RWPE2 (cell line): ENCODE results near the gene UBE3D.

Experiments used
- ATAC-seq: fragments of 200-7000 bp; cut with Tn5 transposase; 3 replicates; pipeline ENCODE4 v1.9.1; 2021; ENCODE audit warnings: low read depth
- DNase-seq: peaks from one replicate; pipeline ENCODE4 v3.0.0-alpha.2; 2020; ENCODE audit warnings: low spot score
- H3K27ac ChIP-seq: fragments of 450-650 bp; 2 replicates; pipeline ENCODE4 v1.5.1; 2017; ENCODE audit warnings: mild to moderate bottlenecking; ENCODE audit not compliant: poor library complexity, severe bottlenecking
- H3K27me3 ChIP-seq: fragments of 250-450 bp; sonication (Bioruptor Pico); 2 replicates; pipeline ENCODE4 v1.5.1; 2021; ENCODE audit warnings: mild to moderate bottlenecking, moderate library complexity; ENCODE audit not compliant: insufficient read depth, poor library complexity, severe bottlenecking
- H3K36me3 ChIP-seq: fragments of 250-450 bp; sonication (Bioruptor Pico); 2 replicates; pipeline ENCODE4 v1.5.1; 2020; ENCODE audit warnings: low read depth, mild to moderate bottlenecking, moderate library complexity
- H3K4me1 ChIP-seq: fragments of 250-450 bp; sonication (Bioruptor Pico); 2 replicates; pipeline ENCODE4 v1.5.1; 2021; ENCODE audit warnings: mild to moderate bottlenecking, moderate library complexity; ENCODE audit not compliant: insufficient read depth, poor library complexity, severe bottlenecking
- H3K4me3 ChIP-seq: fragments of 250-450 bp; sonication (Bioruptor Pico); 2 replicates; pipeline ENCODE4 v1.5.1; 2021; ENCODE audit warnings: mild to moderate bottlenecking, moderate library complexity; ENCODE audit not compliant: severe bottlenecking
- H3K9me3 ChIP-seq: fragments of 250-450 bp; sonication (Bioruptor Pico); 2 replicates; pipeline ENCODE4 v1.5.1; 2021; ENCODE audit warnings: mild to moderate bottlenecking, moderate library complexity; ENCODE audit not compliant: severe bottlenecking
- CTCF ChIP-seq: fragments of 450-650 bp; IDR thresholded peaks from one replicate; pipeline ENCODE4 v1.5.1; 2017; ENCODE audit warnings: mild to moderate bottlenecking, moderate library complexity; ENCODE audit not compliant: poor library complexity, severe bottlenecking

UBE3D gene

GRCh38 chr6:83069633-83070032 is 4.0 kb upstream of the UBE3D start:
- DNase-seq (no peak), ATAC-seq (no peak)
- Histone ChIP-seq H3K27me3 (no peaks in the 10 kb centered on the region), H3K36me3 (no peaks in the 10 kb centered on the region), H3K27ac (peak overlapping the region; percentile 76), H3K9me3 (no peaks in the 10 kb centered on the region), H3K4me1 (peaks cover 38% of the 10 kb centered on the region), H3K4me3 (no peak overlapping the region)
- TF ChIP-seq CTCF = no peak

- H3K4me3 ChIP-seq = peak overlapping the region; percentile 83
- no peaks in the 10 kb centered on the region for H3K27me3 ChIP-seq
- H3K27ac ChIP-seq = peak overlapping the region; percentile 76
- peaks cover 38% of the 10 kb centered on the region for H3K4me1 ChIP-seq
- ATAC-seq = no peak
- TF ChIP-seq CTCF = no peak
- no peaks in the 10 kb centered on the region for H3K9me3 ChIP-seq
- no peaks in the 10 kb centered on the region for H3K36me3 ChIP-seq
- DNase-seq = no peak
Observed at GRCh38 chr6:83068616-83069015, 3.0 kb upstream of the UBE3D start.

GRCh38 chr6:83067448-83068439 is 2.1 kb upstream of the UBE3D start, which contains the start of gene DOP1A:
Gene DOP1A (plus strand): TSS chr6:83067671. CDS start chr6:83096978, 29,307 bp downstream.
- peak within 1 kb of the TSS; percentile 76 for H3K27ac ChIP-seq
- peaks cover 38% of the 10 kb centered on the region for H3K4me1 ChIP-seq

GRCh38 chr6:83062225-83062624 is 3.4 kb downstream of the UBE3D start:
- Histone ChIP-seq H3K4me3 (no peak overlapping the region), H3K27me3 (no peaks in the 10 kb centered on the region), H3K4me1 (no peaks in the 10 kb centered on the region), H3K27ac (no peak overlapping the region), H3K9me3 (no peaks in the 10 kb centered on the region), H3K36me3 (no peaks in the 10 kb centered on the region; the same call in 1 of the 2 replicates)
- ATAC-seq = no peak
- DNase-seq = no peak
- TF ChIP-seq CTCF = no peak

More at GRCh38 chr6:83067448-83068439, 2.1 kb upstream of the UBE3D start, which contains the start of gene DOP1A:
- peak; percentile 96 for DNase-seq
- TF ChIP-seq CTCF = peak; percentile 97
- H3K9me3 ChIP-seq = no peaks in the 10 kb centered on the region
- no peaks in the 10 kb centered on the region for H3K27me3 ChIP-seq
- ATAC-seq = peak; percentile 86
- H3K36me3 ChIP-seq = no peaks in the 10 kb centered on the region
- H3K4me3 ChIP-seq = peak within 1 kb of the TSS; percentile 83
